Vagina (tissue), 2 donors: ENCODE data around the gene CDC14B. TPM values are rescaled to one million over a fixed set of nuclear protein-coding genes. Genes with fewer than 3 reads are reported as not detected.
"Not testable (repeated sequence)": the region's sequence is repeated elsewhere in the genome, so short reads cannot be mapped to it uniquely, and the experiment has no call there.

Experiments
- DNase-seq, 2 donors: peaks; one replicate each; pipeline ENCODE4 v3.0.0-alpha.2; 2017; ENCODE audit errors: extremely low spot score in 2 of 2
- H3K27ac ChIP-seq: fragments of 200-600 bp; sonication (generic); one replicate; pipeline ENCODE4 v1.5.1; 2019
- H3K27me3 ChIP-seq: fragments of 200-600 bp; sonication (generic); one replicate; pipeline ENCODE4 v1.5.1; 2019
- H3K36me3 ChIP-seq, 2 donors: fragments of 200-600 bp; sonication (generic); one replicate each; pipeline ENCODE4 v1.5.1; 2017 to 2019
- H3K4me1 ChIP-seq: fragments of 200-600 bp; sonication (generic); one replicate; pipeline ENCODE4 v1.5.1; 2019
- H3K4me3 ChIP-seq, 2 donors: fragments of 200-600 bp; sonication (generic); 1 replicate in 1 of 2; 2 replicates in 1 of 2; pipeline ENCODE4 v1.5.1; 2016 to 2019
- H3K9me3 ChIP-seq: fragments of 200-600 bp; sonication (generic); one replicate; pipeline ENCODE4 v1.5.1; 2019
- CTCF ChIP-seq, 3 experiments: fragments of 450-650 bp in 2 of 3; fragments of 200-600 bp in 1 of 3; sonication (generic) in 1 of 3; IDR thresholded peaks; one replicate each; pipeline ENCODE4 v1.5.1; 2017 to 2019; ENCODE audit warnings: antibody characterized with exemption in 3 of 3, mild to moderate bottlenecking in 2 of 3, moderate library complexity in 2 of 3
- POLR2A ChIP-seq, 2 donors: fragments of 450-650 bp; IDR thresholded peaks; one replicate each; pipeline ENCODE4 v1.6.1; 2017; ENCODE audit warnings: antibody characterized with exemption in 2 of 2, mild to moderate bottlenecking in 2 of 2, moderate library complexity in 2 of 2
- POLR2AphosphoS5 ChIP-seq, 2 donors: sonication (generic); formaldehyde crosslinking; IDR thresholded peaks; one replicate each; pipeline ENCODE4 v1.9.0; 2017; ENCODE audit warnings: antibody characterized with exemption in 2 of 2, mild to moderate bottlenecking in 2 of 2, low read depth in 1 of 2; ENCODE audit not compliant: insufficient read depth in 1 of 2
- intact Hi-C: fragments of 100-400 bp; cut with DNase I; formaldehyde crosslinking; loops from one replicate; pipeline ENCODE4 v1.15.1; 2023
- total RNA-seq: library from RNA; depleted of rRNA; stranded (reverse); fragments of >200 nt; gene quantifications from one replicate; pipeline ENCODE4 v1.2.3, GENCODE V29; 2016

Gene CDC14B
- total RNA-seq, 1 donor from 2014 or later, result 15.7 TPM

GRCh38 chr9:96616817-96617438 lies 2.7 kb downstream of the CDC14B start:
- H3K27me3 ChIP-seq, result no peaks in the 10 kb centered on the region
- no peak overlapping the region for H3K4me3 ChIP-seq
- intact Hi-C loops, result loop anchor here (10.0 kb wide), 1 partner anchor 52 kb away; no protein-coding TSS in a partner anchor
- no peaks in the 10 kb centered on the region for H3K36me3 ChIP-seq
- no peak for TF ChIP-seq CTCF (IDR thresholded peaks at IDR 0.05)
- TF ChIP-seq POLR2A (IDR thresholded peaks at IDR 0.05), result no peak
- no peak for TF ChIP-seq POLR2AphosphoS5 (IDR thresholded peaks at IDR 0.05; ENCODE audit: insufficient read depth in 1 of 2, low read depth in 1 of 2)
- peaks cover 29% of the 10 kb centered on the region for H3K4me1 ChIP-seq
- no peak overlapping the region for H3K27ac ChIP-seq
- DNase-seq, result no peak
- no peaks in the 10 kb centered on the region for H3K9me3 ChIP-seq

GRCh38 chr9:96615411-96615810 lies 4.2 kb downstream of the CDC14B start:
- Histone ChIP-seq H3K4me1 (peaks cover 37% of the 10 kb centered on the region), H3K9me3 (no peaks in the 10 kb centered on the region), H3K4me3 (no peak overlapping the region), H3K27me3 (no peaks in the 10 kb centered on the region), H3K36me3 (no peaks in the 10 kb centered on the region), H3K27ac (no peak overlapping the region)
- no peak for DNase-seq
- TF ChIP-seq POLR2A (IDR thresholded peaks at IDR 0.05), result no peak
- intact Hi-C loops, result loop anchor here (10.0 kb wide), 1 partner anchor 51 kb away; no protein-coding TSS in a partner anchor

- H3K9me3 ChIP-seq, H3K36me3 ChIP-seq, DNase-seq, H3K4me3 ChIP-seq, H3K27me3 ChIP-seq, H3K27ac ChIP-seq: not testable (repeated sequence)
- H3K4me1 ChIP-seq, result peaks cover 33% of the 10 kb centered on the region
- intact Hi-C loops, result loop anchor here (10.0 kb wide), 1 partner anchor 50 kb away; no protein-coding TSS in a partner anchor
Observed at GRCh38 chr9:96614664-96615063, 5.0 kb downstream of the CDC14B start.

- intact Hi-C loops, result loop anchor here (10.0 kb wide), 1 partner anchor 48 kb away; no protein-coding TSS in a partner anchor
- H3K27me3 ChIP-seq, result no peaks in the 10 kb centered on the region
- TF ChIP-seq CTCF (IDR thresholded peaks at IDR 0.05), result no peak
- TF ChIP-seq POLR2AphosphoS5 (IDR thresholded peaks at IDR 0.05; ENCODE audit: insufficient read depth in 1 of 2, low read depth in 1 of 2), result no peak
- TF ChIP-seq POLR2A (IDR thresholded peaks at IDR 0.05), result no peak
- no peak overlapping the region for H3K27ac ChIP-seq
- no peaks in the 10 kb centered on the region for H3K9me3 ChIP-seq
- no peak for DNase-seq
- H3K4me1 ChIP-seq, result peaks cover 23% of the 10 kb centered on the region
- H3K4me3 ChIP-seq, result no peak overlapping the region
- no peaks in the 10 kb centered on the region for H3K36me3 ChIP-seq
Observed at GRCh38 chr9:96612966-96613589, 6.6 kb downstream of the CDC14B start.

GRCh38 chr9:96612105-96612965 lies 7.3 kb downstream of the CDC14B start:
- peaks cover 20% of the 10 kb centered on the region for H3K4me1 ChIP-seq
- intact Hi-C loops, result loop anchor here (10.0 kb wide), 1 partner anchor 48 kb away; no protein-coding TSS in a partner anchor
- H3K27me3 ChIP-seq, result no peaks in the 10 kb centered on the region
- DNase-seq, result no peak
- no peaks in the 10 kb centered on the region for H3K36me3 ChIP-seq
- H3K9me3 ChIP-seq, result no peaks in the 10 kb centered on the region
- H3K4me3 ChIP-seq, result no peak overlapping the region
- H3K27ac ChIP-seq, result no peak overlapping the region
- TF ChIP-seq POLR2AphosphoS5 (IDR thresholded peaks at IDR 0.05; ENCODE audit: insufficient read depth in 1 of 2, low read depth in 1 of 2), result peak in 1 of 2 donors; percentile 55
- no peak for TF ChIP-seq CTCF (IDR thresholded peaks at IDR 0.05)
